DMS 273 treated with DMSO at 0.1 percent for 48 hours (cell line): Measurements from ENCODE around the gene DNAJB12.
"Not testable (repeated sequence)": the region's sequence is repeated elsewhere in the genome, so short reads cannot be mapped to it uniquely, and the experiment has no call there.

Experiments used
- DNase-seq: peaks from one replicate; lab custom pipeline; 2025; lab: John Stamatoyannopoulos, UW

Gene DNAJB12

GRCh38 chr10:72316748-72317435 lies 37.8 kb downstream of the DNAJB12 start:
- DNase-seq, result no peak

- DNase-seq, result no peak
Observed at GRCh38 chr10:72316386-72316700, 38.4 kb downstream of the DNAJB12 start.

GRCh38 chr10:72315611-72316385 lies 38.9 kb downstream of the DNAJB12 start:
- DNase-seq, result no peak

GRCh38 chr10:72315054-72315453 lies 39.7 kb downstream of the DNAJB12 start:
- DNase-seq, result no peak

- DNase-seq, result no peak
Observed at GRCh38 chr10:72314263-72314662, 40.5 kb downstream of the DNAJB12 start.

GRCh38 chr10:72312865-72313391 lies 41.8 kb downstream of the DNAJB12 start:
- no peak for DNase-seq

- DNase-seq, result no peak
Observed at GRCh38 chr10:72311667-72312066, 43.1 kb downstream of the DNAJB12 start.

GRCh38 chr10:72310636-72311035 lies 44.1 kb downstream of the DNAJB12 start:
- DNase-seq, result no peak

GRCh38 chr10:72310241-72310633 lies 44.5 kb downstream of the DNAJB12 start:
- DNase-seq, result no peak

GRCh38 chr10:72309290-72310240 lies 45.2 kb downstream of the DNAJB12 start:
- DNase-seq, result no peak

- DNase-seq, result no peak
Observed at GRCh38 chr10:72308320-72308987, 46.3 kb downstream of the DNAJB12 start.

GRCh38 chr10:72307711-72308110 lies 47.0 kb downstream of the DNAJB12 start:
- not testable (repeated sequence) for DNase-seq

- no peak for DNase-seq
Observed at GRCh38 chr10:72306215-72306760, 48.4 kb downstream of the DNAJB12 start.

GRCh38 chr10:72303424-72304128 lies 51.1 kb downstream of the DNAJB12 start:
- DNase-seq, result no peak

- DNase-seq, result no peak
Observed at GRCh38 chr10:72298592-72299519, 55.9 kb downstream of the DNAJB12 start.

- peak; percentile 79 for DNase-seq
Observed at GRCh38 chr10:72297805-72298591, 56.7 kb downstream of the DNAJB12 start.

- DNase-seq, result no peak
Observed at GRCh38 chr10:72297281-72297804, 57.4 kb downstream of the DNAJB12 start.

GRCh38 chr10:72296829-72297280 lies 57.9 kb downstream of the DNAJB12 start:
- not testable (repeated sequence) for DNase-seq
